ENCODE data around the gene NPEPL1.
A peak's percentile ranks its signal among the peaks of the same experiment; 100 is the strongest.

NPEPL1 gene

DNA sequence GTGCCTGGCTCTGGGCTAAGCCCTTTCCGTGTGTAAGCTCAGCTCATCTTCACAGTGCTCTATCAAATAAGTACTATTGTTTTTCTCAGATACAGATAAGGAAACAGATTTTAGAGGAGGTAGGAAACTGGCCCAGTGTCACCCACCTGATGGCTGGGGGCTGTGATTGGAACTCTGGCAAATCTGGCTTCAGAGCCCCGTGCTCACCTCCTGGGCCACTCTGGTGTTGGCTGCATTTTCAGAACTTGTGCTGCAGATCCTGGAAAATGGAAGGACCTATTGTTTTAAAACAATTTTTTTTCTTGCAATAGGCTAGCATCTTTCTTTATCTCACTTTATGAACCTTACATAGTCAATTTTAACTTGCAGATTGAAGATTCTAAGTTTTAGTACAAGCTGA, 35.8 kb upstream of the NPEPL1 start:
- no peak overlapping the region for H3K27ac ChIP-seq
- DNase-seq (ENCODE audit: low read depth, low spot score) = no peak

DNA sequence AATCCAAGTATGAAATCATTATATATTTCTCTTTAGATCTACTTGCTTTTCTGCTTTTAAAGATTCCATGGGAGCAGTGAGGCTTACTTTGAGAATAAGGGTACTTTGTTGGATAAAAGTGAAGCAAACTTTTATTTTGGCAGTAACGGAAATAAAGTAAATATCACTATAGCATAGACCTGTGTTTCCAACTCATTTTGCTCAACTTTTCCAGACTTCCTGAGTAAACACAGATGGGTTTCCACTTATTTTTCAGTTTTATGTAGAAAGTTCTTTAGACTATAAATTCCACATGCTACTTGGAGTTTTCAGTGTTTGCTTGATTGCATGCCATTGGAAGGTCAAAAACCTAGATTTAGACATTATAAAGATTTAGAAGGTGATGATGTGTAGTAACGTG, 35.3 kb upstream of the NPEPL1 start:
- no peak for DNase-seq (ENCODE audit: low read depth, low spot score)
- H3K27ac ChIP-seq = no peak overlapping the region

DNA sequence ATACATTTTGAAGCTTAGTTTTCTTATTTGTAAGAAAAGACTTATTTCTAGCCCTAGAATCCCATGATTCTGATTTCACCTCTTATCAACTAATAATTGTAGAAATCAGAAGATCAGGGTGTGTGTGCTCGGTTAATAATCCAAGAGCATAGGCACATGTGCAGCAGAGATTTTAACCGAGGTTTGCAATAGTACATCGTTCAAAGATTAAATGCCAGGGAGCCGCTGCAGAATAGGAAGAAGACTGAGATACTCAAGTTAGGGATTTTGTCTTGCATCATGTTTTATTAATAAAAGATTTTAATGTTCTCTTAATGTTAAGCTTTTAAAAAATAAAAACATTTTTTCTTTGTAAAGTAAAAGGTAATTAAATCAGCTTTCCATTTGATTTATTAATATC, 34.6 kb upstream of the NPEPL1 start:
- H3K27ac ChIP-seq = no peak overlapping the region

DNA sequence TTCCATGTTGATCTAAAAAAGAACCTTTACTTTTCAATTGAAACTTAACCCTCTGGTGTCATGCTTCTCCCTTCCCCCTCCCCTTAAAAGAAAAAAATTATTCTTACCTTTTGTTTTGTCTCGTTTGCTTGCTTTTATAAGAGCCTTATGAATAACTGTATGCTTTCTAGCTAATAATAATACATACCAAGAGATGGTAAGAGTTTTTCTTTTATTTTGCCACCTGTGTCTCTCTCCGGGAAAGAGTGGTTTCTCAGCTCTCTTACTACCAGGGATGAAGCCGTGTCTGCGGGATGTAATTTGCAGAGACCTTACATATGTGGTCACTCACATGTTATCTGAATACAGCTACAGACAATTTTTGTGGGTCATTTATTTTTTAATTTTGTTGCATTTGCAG, 33.8 kb upstream of the NPEPL1 start:
- H3K27ac ChIP-seq = no peak overlapping the region
- no peak for DNase-seq (ENCODE audit: low read depth, low spot score)

More for the DNA sequence above, 34.6 kb upstream of the NPEPL1 start:
- no peak for DNase-seq (ENCODE audit: low read depth, low spot score)

DNA sequence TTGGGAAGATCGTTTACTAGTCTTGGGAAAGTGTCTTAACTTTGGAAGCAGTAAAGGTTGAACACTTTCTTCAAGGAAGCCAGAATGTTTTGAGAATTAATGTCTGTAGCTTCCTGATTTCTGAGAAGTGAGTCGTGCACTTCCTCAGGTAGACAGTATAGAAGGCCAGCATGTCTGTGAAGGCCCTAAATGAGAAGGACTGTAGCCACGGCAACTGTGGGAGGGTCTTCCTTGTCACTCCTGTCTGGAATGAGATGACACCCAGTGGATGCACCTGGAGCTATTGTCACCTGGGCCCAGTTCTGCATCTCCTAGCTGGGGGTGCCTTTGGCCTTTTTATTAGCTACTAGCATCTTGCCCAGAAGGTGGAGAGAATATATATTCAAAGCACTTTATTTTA, 32.8 kb upstream of the NPEPL1 start:
- H3K27ac ChIP-seq = peak overlapping the region; percentile 30
- DNase-seq (ENCODE audit: low read depth, low spot score) = no peak

DNA sequence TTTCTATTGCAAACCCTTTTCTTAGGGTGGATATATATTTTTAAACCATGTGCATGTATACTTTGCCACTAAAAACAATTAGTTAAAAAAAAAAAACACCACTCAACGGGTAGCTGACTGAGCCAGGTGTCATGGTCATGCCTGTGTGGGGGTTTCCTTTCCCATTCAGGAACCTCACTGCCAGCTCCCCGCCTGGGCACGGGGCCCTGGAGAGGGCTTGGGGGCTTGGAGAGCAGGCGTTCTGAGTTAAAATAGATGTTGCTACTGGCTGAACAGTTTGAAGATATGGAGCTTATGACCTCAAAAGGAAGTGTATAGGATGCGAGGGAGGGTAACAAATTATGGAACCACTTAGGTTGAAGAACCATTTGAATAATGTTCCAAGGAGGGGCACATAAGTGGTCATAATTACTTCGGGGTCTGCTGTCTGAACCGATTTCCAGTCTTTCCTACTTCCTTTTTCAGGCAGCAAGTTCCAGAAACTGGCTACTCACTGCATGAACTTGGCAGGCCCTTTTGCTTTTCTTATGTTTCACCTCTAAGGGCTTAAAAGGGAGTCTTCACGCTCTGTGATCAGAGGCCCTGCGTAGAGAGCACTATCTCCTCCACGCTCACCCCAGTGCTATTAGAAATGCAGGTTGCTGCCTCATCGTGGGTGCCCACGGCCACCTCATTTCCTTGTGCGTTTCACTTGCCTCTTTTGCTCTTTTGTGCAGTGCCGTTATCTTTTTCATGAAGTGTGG, 31.6 kb upstream of the NPEPL1 start:
- DNase-seq (ENCODE audit: low read depth, low spot score) = no peak
- no peak overlapping the region for H3K27ac ChIP-seq

DNA sequence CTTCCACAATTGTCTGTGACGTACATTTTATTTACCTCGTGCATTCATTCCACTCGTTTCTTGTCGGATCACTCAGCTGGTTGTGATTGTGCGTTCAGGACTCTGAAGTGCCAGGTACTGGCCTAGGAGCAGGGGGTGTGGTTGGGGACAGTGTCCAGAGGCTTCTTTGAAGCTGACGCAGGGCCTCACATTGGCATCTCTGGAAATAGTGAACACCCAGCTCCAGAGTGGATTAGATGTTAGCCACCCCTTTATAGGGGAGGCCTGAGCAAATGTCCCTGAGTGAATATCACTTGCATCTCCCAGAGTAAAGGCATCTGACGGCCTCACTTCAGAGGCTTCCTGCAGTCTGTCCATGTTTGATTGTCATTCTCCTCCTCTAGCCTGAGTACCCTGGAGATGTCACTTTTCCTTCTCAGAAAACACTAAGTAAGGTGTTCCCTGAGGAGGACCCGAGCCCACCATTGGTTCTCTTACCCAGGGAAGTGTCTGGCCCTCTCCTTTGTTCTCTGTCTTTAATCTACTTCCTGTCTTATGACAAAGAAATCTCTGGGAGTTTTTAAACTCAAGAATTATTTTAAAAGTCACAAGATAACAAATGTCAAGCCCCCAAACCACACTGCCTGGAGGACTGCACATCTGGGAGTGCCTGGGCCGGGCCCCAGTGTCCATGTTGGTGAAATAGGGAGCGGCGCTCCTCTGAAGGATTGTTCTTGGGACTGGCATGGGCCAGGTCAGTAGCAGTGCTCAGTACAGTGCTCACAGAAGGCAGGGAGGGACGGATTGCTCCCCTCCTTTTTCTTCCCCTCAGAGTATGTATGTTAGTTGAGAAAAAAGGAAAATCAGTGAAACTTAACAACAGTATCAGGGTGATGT, 30.8 kb upstream of the NPEPL1 start:
- DNase-seq (ENCODE audit: low read depth, low spot score) = no peak
- H3K27ac ChIP-seq = no peak overlapping the region

DNA sequence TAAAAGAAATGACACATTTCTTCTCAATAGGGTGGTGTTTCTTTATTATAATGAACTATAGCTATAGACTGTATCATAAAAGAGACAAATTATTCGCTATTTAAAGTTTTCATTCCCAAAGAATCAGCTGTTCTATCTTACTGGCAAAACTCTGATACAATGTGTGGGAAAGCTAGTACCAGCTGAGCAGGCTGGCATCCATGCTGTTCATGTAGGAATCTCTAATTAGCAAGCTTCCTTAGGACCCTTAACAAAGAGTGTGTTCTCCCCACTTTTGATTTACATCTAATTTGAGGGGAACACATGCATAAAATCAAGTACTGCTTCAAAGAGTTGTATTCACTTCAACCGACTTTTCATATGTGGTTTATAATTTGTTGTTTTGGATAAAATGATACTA, 28.3 kb upstream of the NPEPL1 start:
- no peak overlapping the region for H3K27ac ChIP-seq
- DNase-seq (ENCODE audit: low read depth, low spot score) = no peak

DNA sequence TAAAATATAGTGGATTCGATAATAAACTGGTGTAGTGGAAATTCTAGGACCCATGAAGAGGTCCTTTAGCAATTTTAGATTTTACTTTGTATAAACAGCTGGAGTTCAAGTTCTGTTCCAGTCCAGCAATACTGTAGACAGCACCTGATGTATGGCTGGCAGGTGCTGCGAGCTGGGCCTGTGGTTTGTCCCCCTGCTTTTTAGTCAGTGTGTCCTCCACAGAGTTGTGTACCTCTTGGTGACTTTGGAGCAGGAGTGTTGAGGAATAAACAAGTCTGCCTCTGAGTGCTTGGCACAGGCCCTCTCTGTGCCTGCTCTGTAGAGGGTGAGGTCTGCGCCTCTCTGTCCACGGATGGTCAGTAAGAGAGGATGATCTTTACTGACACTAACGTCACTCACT, 27.7 kb upstream of the NPEPL1 start:
- DNase-seq (ENCODE audit: low read depth, low spot score) = no peak
- H3K27ac ChIP-seq = no peak overlapping the region

DNA sequence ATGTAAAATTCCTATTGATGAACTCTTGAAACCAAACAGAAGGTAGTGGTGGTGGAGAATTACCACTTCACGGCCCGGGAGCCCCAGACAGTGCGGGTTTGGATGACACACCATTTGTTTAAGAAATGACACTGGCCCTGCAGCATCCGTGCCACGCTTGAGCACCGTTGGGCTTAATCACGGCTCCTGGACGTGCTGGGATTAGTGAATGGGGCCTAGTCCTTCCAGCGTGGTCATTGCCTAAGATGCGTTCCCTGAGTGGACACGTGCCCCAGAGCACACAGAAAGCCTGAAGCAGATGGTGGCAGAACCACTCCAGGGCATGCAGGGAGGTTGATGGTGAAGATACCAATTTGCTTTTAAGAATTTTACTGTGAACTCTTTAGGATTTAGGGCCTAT, 27.0 kb upstream of the NPEPL1 start:
- H3K27ac ChIP-seq = no peak overlapping the region
- no peak for DNase-seq (ENCODE audit: low read depth, low spot score)

DNA sequence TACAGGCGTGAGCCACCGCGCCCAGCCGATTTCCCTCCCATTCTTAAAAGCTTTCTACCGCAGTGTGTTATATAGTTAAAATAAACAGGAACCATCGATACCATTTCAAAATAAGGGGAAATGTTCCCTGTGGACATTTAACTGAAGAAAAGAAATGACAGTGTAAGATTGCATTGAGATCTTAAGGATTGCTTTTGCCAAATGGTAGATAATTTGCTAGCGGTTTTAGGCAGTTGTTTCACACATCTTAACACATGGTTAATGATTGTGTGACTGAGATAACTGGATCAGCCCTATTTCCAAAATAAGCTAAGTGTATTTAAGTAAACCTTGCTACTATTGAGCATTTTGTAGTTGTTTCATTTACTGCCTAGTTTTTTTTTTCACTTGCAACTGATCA, 25.9 kb upstream of the NPEPL1 start:
- DNase-seq (ENCODE audit: low read depth, low spot score) = no peak
- no peak overlapping the region for H3K27ac ChIP-seq

DNA sequence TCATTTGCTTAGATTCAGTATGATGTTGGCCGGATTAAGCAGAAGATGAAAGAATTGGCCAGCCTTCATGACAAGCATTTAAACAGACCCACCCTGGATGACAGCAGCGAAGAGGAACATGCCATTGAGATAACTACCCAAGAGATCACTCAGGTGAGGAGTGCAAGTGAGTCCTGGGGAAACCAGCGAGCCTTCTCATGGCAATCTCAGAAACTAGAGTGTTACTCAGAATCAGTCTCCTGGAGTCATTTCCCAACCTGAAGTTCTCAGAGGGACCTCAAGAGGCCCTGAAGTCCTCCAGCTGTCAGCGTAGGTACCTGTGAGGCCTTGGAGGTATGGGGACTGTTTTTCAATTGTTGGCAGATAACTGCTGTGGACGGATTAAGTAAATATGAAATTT, 24.6 kb upstream of the NPEPL1 start:
- no peak for DNase-seq (ENCODE audit: low read depth, low spot score)
- no peak overlapping the region for H3K27ac ChIP-seq

DNA sequence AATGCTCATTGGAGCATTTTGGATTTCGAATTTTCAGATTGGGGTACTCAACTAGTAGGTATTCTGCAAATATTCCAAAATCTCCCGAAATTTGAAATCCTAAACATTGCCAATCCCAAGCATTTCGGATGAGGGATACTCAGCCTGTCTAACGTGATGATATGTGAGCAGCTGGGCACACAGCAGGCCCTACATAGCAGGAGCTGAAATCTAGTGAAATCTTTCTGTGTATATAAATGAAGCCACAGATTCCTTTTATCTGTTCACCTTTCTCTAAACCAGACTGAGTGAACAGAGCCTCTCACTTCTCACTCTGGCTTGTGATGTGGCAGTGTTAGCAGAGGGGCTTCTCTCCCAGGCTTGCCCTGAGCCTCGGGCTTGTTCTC, 23.7 kb upstream of the NPEPL1 start:
- no peak overlapping the region for H3K27ac ChIP-seq
- no peak for DNase-seq (ENCODE audit: low read depth, low spot score)

DNA sequence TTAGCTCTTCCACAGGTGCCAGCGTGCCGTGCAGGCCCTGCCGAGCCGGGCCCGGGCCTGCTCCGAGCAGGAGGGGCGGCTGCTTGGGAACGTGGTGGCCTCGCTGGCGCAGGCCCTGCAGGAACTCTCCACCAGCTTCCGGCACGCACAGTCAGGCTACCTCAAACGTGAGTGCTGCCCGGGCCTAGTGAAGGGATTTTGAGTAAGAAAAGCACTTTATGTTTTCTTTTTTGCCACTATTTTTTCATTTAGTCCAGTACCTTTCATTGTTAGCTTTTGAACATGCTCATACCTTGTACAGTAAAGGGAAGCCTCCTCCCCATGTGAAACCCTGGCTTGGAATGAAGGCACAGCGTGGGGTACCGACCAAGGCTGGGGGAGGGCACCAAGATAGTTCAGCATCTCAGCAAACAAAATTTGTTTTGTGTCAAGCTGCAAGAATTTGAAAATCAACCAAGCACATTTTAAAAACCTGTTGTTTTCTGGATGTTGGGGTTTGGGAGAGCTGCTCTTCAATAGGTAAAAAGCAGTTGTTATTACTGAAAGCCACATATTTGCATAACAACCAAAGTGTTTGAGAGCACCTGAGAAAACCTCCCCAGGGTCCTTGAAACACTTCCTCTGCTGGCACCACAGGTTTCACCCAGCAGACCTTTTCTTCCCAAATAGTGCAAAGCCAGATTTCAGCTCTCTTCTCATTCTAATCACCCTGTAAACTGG, 23.2 kb upstream of the NPEPL1 start:
- no peak overlapping the region for H3K27ac ChIP-seq
- DNase-seq (ENCODE audit: low read depth, low spot score) = no peak

DNA sequence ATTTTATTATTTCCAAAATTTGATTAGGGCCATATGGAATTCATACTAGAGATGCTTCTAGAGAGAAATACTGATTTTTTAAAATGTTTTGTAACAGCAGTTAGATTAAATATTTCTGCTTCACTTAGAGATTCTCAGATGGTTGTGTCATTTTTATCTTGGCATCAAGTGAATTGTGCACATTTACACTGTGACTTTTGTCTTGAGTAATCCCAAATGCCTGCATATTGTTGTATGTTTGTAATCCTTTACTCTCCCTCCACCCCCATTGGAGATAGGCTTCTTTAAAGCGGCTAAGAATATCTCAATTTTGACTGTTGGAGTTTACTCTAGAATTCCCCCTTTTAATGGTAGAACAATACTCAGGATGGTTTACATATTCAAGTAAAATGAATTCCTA, 22.5 kb upstream of the NPEPL1 start:
- H3K27ac ChIP-seq = no peak overlapping the region
- DNase-seq (ENCODE audit: low read depth, low spot score) = no peak

DNA sequence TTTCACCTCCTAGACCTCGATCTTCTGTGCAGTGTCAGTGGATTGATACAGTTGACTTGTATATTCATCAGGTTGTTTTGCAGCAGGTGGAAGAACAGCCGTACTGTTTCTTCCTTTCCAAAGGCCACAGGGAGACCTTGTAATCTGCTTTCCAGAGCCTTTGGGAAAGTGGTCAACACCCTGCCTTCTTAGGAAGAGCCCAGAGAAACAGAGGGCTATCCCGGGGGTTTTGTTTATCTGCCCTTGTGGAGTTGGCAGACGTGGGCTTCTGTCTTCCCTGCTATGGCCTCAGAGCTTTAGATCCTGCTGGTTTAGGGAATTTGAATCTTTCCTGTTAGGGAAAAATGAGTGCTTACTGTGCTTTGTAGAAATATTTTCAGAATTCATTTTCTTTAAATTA, 21.9 kb upstream of the NPEPL1 start:
- no peak overlapping the region for H3K27ac ChIP-seq
- DNase-seq (ENCODE audit: low read depth, low spot score) = no peak

DNA sequence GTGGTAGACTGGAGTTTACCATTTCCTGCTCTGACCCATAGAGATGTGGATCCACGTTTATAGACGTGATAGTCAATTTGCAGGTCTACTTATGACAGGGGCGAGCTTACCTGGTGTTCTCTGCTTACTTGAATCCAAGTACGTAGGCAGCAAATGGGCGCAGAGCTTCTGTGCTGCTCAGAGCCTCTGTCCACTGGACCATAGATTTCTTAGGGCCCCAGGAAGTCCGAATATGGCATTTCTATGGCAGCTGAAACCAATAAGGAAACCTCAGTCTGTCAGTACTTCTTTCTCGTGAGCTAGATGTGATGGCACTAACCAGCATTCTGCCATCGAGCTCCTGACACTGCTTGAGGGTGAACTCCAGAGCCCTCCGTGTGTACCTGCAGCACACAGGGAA, 19.5 kb upstream of the NPEPL1 start:
- DNase-seq (ENCODE audit: low read depth, low spot score) = no peak
- no peak overlapping the region for H3K27ac ChIP-seq

DNA sequence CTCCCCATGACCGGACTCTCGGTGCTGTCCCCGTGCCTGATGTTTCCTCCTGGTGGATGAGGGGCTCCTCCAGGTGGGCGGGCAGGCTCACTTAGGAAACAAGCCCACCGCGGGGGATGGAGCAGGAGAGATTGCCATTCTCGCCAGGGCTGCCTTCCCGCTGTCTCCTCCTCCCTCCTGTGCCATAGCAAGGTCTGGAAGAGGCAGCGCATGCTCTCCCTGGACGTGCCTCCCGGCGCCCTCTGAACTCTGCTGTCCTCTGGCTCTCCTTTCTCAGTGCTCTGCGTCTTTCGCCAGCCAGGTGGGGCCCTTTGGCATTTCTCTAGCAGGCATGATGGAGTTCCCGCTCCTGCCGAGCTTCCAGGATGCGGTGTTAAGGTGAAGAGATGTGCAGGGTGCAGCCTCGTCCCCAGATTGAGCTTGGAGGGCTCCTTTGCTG, 17.4 kb upstream of the NPEPL1 start:
- no peak overlapping the region for H3K27ac ChIP-seq
- no peak for DNase-seq (ENCODE audit: low read depth, low spot score)

DNA sequence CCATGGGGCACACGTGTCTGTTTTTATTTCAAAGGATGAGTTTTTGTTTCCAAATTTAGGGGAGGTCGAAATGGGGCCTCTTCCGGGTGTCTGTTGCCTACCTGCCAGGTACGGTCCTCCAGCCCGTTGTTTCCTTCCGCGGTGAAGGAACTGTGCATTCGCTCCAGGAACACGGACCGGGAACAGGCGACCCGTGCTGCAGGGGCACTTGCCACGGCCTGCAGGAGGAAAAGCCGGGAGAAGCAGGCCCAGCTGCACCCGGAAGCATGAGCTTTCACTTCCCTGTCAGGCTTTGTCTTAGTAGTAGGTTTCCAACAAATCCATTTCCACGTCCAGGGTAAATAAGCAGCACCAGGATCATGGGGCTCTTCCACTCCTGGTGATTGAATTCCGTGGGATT, 17.0 kb upstream of the NPEPL1 start:
- no peak for DNase-seq (ENCODE audit: low read depth, low spot score)
- H3K27ac ChIP-seq = no peak overlapping the region

DNA sequence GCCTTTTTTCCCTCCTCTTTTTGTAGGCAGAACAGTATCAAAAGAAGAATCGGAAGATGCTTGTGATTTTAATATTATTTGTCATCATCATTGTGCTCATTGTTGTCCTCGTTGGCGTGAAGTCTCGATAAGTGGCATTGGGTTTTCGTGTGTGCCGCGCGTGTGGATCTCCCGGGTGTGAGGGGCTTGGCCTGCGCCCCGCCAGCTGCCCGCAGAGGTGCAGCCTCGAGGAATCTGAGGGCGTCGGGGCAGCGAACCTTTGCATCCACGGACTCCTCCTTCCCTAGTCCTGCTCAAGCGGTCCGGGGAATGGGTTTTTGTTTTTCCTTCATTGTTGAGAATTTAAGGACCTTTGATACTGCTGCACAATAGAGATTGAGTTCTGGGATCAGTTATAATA, 16.4 kb upstream of the NPEPL1 start:
- DNase-seq (ENCODE audit: low read depth, low spot score) = no peak
- H3K27ac ChIP-seq = no peak overlapping the region

DNA sequence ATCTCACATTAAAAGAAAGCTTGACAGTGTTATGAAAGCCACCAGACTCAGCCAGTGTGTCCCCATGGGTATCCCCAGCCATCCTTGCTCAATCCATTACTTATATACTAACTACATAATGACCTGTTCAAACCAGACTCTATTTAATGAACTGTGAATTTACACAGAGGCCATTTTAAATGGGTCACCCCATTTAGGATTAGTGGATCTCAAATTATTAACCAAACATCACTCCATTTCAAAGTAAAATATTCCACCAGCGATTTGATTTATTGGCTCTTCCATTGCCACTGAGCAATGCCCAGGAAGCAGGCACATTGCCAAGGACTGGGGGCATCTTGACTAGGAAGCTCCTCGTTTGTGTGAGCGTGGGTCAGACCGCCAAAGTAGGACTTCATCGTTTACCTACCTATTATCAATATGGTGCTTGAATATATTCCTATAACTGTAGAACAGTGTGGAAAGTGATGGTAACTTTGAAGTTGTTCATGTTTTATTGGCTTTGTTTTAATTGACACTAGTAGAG, 15.5 kb upstream of the NPEPL1 start:
- H3K27ac ChIP-seq = no peak overlapping the region
- DNase-seq (ENCODE audit: low read depth, low spot score) = no peak
